GM23338 (cell line): ENCODE data around the gene ARG2. TPM values are rescaled to one million over a fixed set of nuclear protein-coding genes. Genes with fewer than 3 reads are reported as not detected.

Experiments
- ATAC-seq: fragments of 200-7000 bp; cut with Tn5 transposase; 3 replicates; pipeline ENCODE4 v1.9.1; 2020
- DNase-seq: peaks from one replicate; pipeline ENCODE4 v3.0.0-alpha.2; 2015; ENCODE audit warnings: low spot score
- H2AFZ ChIP-seq: fragments of 200-600 bp; sonication (generic); 2 replicates; pipeline ENCODE4 v1.8.0; 2016; ENCODE audit warnings: antibody characterized with exemption, mild to moderate bottlenecking, moderate library complexity
- H3F3A ChIP-seq: fragments of 200-600 bp; sonication (generic); replicated peaks from 2 replicates; pipeline ENCODE4 v1.8.0; 2017; ENCODE audit warnings: antibody characterized with exemption, mixed run types, low read depth
- H3K27ac ChIP-seq: fragments of 200-600 bp; sonication (generic); 2 replicates; pipeline ENCODE4 v1.6.1; 2016; ENCODE audit warnings: low read depth
- H3K27me3 ChIP-seq: fragments of 200-600 bp; sonication (generic); 2 replicates; pipeline ENCODE4 v1.8.0; 2016; ENCODE audit warnings: mild to moderate bottlenecking, mixed run types, moderate library complexity; ENCODE audit not compliant: insufficient read depth
- H3K36me3 ChIP-seq: fragments of 200-600 bp; sonication (generic); 2 replicates; pipeline ENCODE4 v1.8.0; 2016; ENCODE audit warnings: mild to moderate bottlenecking; ENCODE audit not compliant: insufficient read depth
- H3K4me1 ChIP-seq: fragments of 200-600 bp; sonication (generic); 2 replicates; pipeline ENCODE4 v1.8.0; 2016; ENCODE audit warnings: mild to moderate bottlenecking, moderate library complexity; ENCODE audit not compliant: insufficient read depth
- H3K4me2 ChIP-seq: fragments of 200-600 bp; sonication (generic); 2 replicates; pipeline ENCODE4 v1.7.1; 2017; ENCODE audit warnings: mixed run types
- H3K4me3 ChIP-seq: fragments of 200-600 bp; sonication (generic); 2 replicates; pipeline ENCODE4 v1.6.1; 2016; ENCODE audit warnings: mixed run types
- H3K79me2 ChIP-seq: fragments of 200-600 bp; sonication (generic); replicated peaks from 2 replicates; pipeline ENCODE4 v1.8.0; 2017; ENCODE audit warnings: mild to moderate bottlenecking; ENCODE audit not compliant: insufficient read depth
- H3K9me2 ChIP-seq: fragments of 200-600 bp; sonication (generic); 2 replicates; pipeline ENCODE4 v1.8.0; 2017; ENCODE audit not compliant: insufficient read depth
- H4K20me1 ChIP-seq: fragments of 200-600 bp; sonication (generic); replicated peaks from 2 replicates; pipeline ENCODE4 v1.8.0; 2017; ENCODE audit warnings: mild to moderate bottlenecking; ENCODE audit not compliant: insufficient read depth
- H3K27ac Mint-ChIP-seq: 2 replicates; pipeline ENCODE4 v1.8.0; 2020; ENCODE audit warnings: inconsistent platforms, mild to moderate bottlenecking, moderate library complexity, mixed read lengths
- H3K27me3 Mint-ChIP-seq: 3 replicates; pipeline ENCODE4 v1.8.0; 2022; ENCODE audit warnings: low read depth, mild to moderate bottlenecking, moderate library complexity, mixed read lengths, inconsistent platforms; ENCODE audit not compliant: insufficient read depth, poor library complexity
- H3K36me3 Mint-ChIP-seq: 3 replicates; pipeline ENCODE4 v1.8.0; 2021; ENCODE audit warnings: low read depth, mild to moderate bottlenecking, inconsistent platforms, moderate library complexity, mixed read lengths
- H3K4me1 Mint-ChIP-seq: 3 replicates; pipeline ENCODE4 v1.8.0; 2020; ENCODE audit warnings: mild to moderate bottlenecking, inconsistent platforms, mixed read lengths
- H3K4me3 Mint-ChIP-seq: 3 replicates; pipeline ENCODE4 v1.8.0; 2021; ENCODE audit warnings: moderate library complexity, mild to moderate bottlenecking, inconsistent platforms, mixed read lengths
- H3K9me3 Mint-ChIP-seq: 3 replicates; pipeline ENCODE4 v1.8.0; 2020; ENCODE audit warnings: moderate library complexity, mild to moderate bottlenecking, inconsistent platforms, mixed read lengths
- CREB1 ChIP-seq: fragments of 250-450 bp; sonication (Bioruptor Pico); IDR thresholded peaks from 2 replicates; pipeline ENCODE4 v1.5.0; 2020; ENCODE audit warnings: low read depth, mild to moderate bottlenecking, moderate library complexity
- ETS1 ChIP-seq: IDR thresholded peaks from 2 replicates; pipeline ENCODE4 v1.6.1; 2016; ENCODE audit warnings: antibody characterized with exemption
- EZH2 ChIP-seq: fragments of 200-600 bp; sonication (generic); IDR thresholded peaks from one replicate; pipeline ENCODE4 v1.8.0; 2017; ENCODE audit warnings: antibody characterized with exemption, mild to moderate bottlenecking, low read depth; ENCODE audit not compliant: unreplicated experiment
- EZH2phosphoT487 ChIP-seq: fragments of 200-600 bp; sonication (generic); IDR thresholded peaks from one replicate; pipeline ENCODE4 v1.8.1; 2018; ENCODE audit warnings: antibody characterized with exemption; ENCODE audit not compliant: unreplicated experiment
- JUNB ChIP-seq: IDR thresholded peaks from one replicate; pipeline ENCODE4 v1.6.1; 2016; ENCODE audit warnings: antibody characterized with exemption; ENCODE audit not compliant: unreplicated experiment
- NANOG ChIP-seq: IDR thresholded peaks from 2 replicates; pipeline ENCODE4 v1.6.1; 2016; ENCODE audit warnings: antibody characterized with exemption, borderline replicate concordance
- POLR2AphosphoS5 ChIP-seq: IDR thresholded peaks from 2 replicates; pipeline ENCODE4 v1.6.1; 2016; ENCODE audit warnings: antibody characterized with exemption, low read depth
- REST ChIP-seq: IDR thresholded peaks from one replicate; pipeline ENCODE4 v1.6.1; 2018; ENCODE audit warnings: antibody characterized with exemption; ENCODE audit not compliant: unreplicated experiment
- STAT1 ChIP-seq: IDR thresholded peaks from one replicate; pipeline ENCODE4 v1.6.1; 2016; ENCODE audit warnings: antibody characterized with exemption; ENCODE audit not compliant: unreplicated experiment
- ZNF114 ChIP-seq: fragments of 250-450 bp; sonication (Bioruptor Pico); IDR thresholded peaks from 2 replicates; pipeline ENCODE4 v1.5.0; 2020; ENCODE audit warnings: mild to moderate bottlenecking, moderate library complexity
- ZNF331 ChIP-seq: fragments of 250-450 bp; sonication (Bioruptor Pico); IDR thresholded peaks from 2 replicates; pipeline ENCODE4 v1.5.0; 2020; ENCODE audit warnings: low read depth, mild to moderate bottlenecking, moderate library complexity
- ZNF462 ChIP-seq: fragments of 250-450 bp; sonication (Bioruptor Pico); IDR thresholded peaks from 2 replicates; pipeline ENCODE4 v1.5.0; 2020; ENCODE audit warnings: mild to moderate bottlenecking, moderate library complexity
- polyA plus RNA-seq: library from polyadenylated mRNA; unstranded; fragments of >200 nt; fragmentation: Nextera tagmentation; extraction: Ambion mirVana; gene quantifications from 2 replicates; pipeline ENCODE4 v1.2.1, GENCODE V29; 2016
- total RNA-seq: library from RNA; depleted of rRNA; stranded (reverse); fragments of >200 nt; shearing (Covaris generic); gene quantifications from 2 replicates; pipeline ENCODE4 v1.2.3, GENCODE V29; 2014

The ARG2 gene
- total and polyA plus RNA-seq, 2 experiments from 2014 or later, result 42.7 to 69.4 TPM

DNA sequence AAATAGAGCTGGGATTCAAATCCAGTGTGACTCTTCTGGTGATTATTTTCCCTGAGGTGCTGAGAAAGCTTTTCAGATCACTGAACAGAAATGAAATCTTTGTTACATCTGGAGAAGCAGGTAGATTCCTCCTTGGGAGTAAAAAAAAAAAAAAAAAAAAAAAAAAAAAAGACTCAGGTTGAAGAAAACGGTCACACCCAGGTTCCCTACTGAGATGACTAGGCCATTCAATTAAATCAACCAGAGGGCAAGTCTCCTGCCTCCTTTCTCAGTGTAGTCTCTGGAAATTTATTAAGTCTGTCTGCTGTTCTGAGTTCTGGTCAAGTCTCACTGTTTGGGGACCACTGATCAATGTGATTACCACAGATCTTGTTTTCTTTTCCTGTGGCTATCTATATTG, 24.0 kb downstream of the ARG2 start:
- Histone ChIP-seq H3K27me3 (no peaks in the 10 kb centered on the region), H3K79me2 (no peaks in the 10 kb centered on the region), H3K36me3 (peaks cover 17% of the 10 kb centered on the region), H3K4me1 (no peaks in the 10 kb centered on the region), H2AFZ (no peak overlapping the region), H3K27ac (no peak overlapping the region), H3K9me2 (no peaks in the 10 kb centered on the region), H3F3A (no peaks in the 10 kb centered on the region), H4K20me1 (peaks cover 24% of the 10 kb centered on the region), H3K4me2 (no peak overlapping the region), H3K4me3 (no peak overlapping the region)
- Mint-ChIP-seq H3K36me3 (peaks cover 13% of the 10 kb centered on the region; the same call in 2 of the 3 replicates), H3K27me3 (peaks cover 3% of the 10 kb centered on the region), H3K9me3 (no peaks in the 10 kb centered on the region), H3K27ac (no peak overlapping the region), H3K4me3 (no peak overlapping the region), H3K4me1 (no peaks in the 10 kb centered on the region)
- DNase-seq (no peak), ATAC-seq (no peak)
- TF ChIP-seq ZNF114 (CRISPR knock-in tag) (no peak), POLR2AphosphoS5 (no peak)

GRCh38 chr14:67644428-67644827, 24.7 kb downstream of the ARG2 start:
- Histone ChIP-seq H3F3A (no peaks in the 10 kb centered on the region), H3K79me2 (no peaks in the 10 kb centered on the region), H3K36me3 (peaks cover 24% of the 10 kb centered on the region), H4K20me1 (peaks cover 24% of the 10 kb centered on the region), H3K9me2 (no peaks in the 10 kb centered on the region), H3K4me1 (no peaks in the 10 kb centered on the region), H3K27me3 (no peaks in the 10 kb centered on the region), H2AFZ (no peak overlapping the region), H3K4me2 (no peak overlapping the region), H3K27ac (no peak overlapping the region), H3K4me3 (no peak overlapping the region)
- peaks cover 18% of the 10 kb centered on the region for H3K36me3 Mint-ChIP-seq
- no peak overlapping the region for H3K4me3 Mint-ChIP-seq
- H3K27ac Mint-ChIP-seq, result no peak overlapping the region
- ATAC-seq (no peak), DNase-seq (no peak)
- no peaks in the 10 kb centered on the region for H3K4me1 Mint-ChIP-seq
- no peaks in the 10 kb centered on the region for H3K9me3 Mint-ChIP-seq
- H3K27me3 Mint-ChIP-seq, result peaks cover 3% of the 10 kb centered on the region
- TF ChIP-seq ETS1 (no peak), NANOG (no peak), REST (no peak), ZNF114 (CRISPR knock-in tag) (no peak), EZH2 (no peak), JUNB (no peak), EZH2phosphoT487 (no peak), CREB1 (CRISPR knock-in tag) (no peak), ZNF462 (CRISPR knock-in tag) (no peak), POLR2AphosphoS5 (no peak), ZNF331 (no peak), STAT1 (no peak)
